HepG2 (cell line): ENCODE measurements around the gene CRNKL1. TPM values are rescaled to one million over a fixed set of nuclear protein-coding genes. Genes with fewer than 3 reads are reported as not detected.

ENCODE experiments used
- AHR ChIP-seq: IDR thresholded peaks from 2 replicates; pipeline ENCODE4 v1.6.1; 2018; ENCODE audit warnings: missing genetic modification reagents, missing compliant biosample characterization
- BORCS8-MEF2B ChIP-seq: sonication (generic); formaldehyde crosslinking; IDR thresholded peaks from 2 replicates; pipeline ENCODE4 v1.8.0; 2022; ENCODE audit warnings: mild to moderate bottlenecking, missing genetic modification reagents
- CHCHD3 ChIP-seq: sonication (generic); formaldehyde crosslinking; IDR thresholded peaks from 2 replicates; pipeline ENCODE4 v1.8.0; 2022; ENCODE audit warnings: mild to moderate bottlenecking, missing genetic modification reagents, moderate library complexity
- ELF3 ChIP-seq: IDR thresholded peaks from 2 replicates; pipeline ENCODE4 v1.6.1; 2016; ENCODE audit warnings: missing genetic modification reagents, missing compliant biosample characterization
- GTF3A ChIP-seq: sonication (generic); formaldehyde crosslinking; conservative IDR thresholded peaks from 2 replicates; pipeline ENCODE4 v1.4.0; 2020; ENCODE audit warnings: mild to moderate bottlenecking, missing genetic modification reagents
- ISX ChIP-seq: sonication (generic); formaldehyde crosslinking; conservative IDR thresholded peaks from 2 replicates; pipeline ENCODE4 v1.5.0; 2020; ENCODE audit warnings: missing genetic modification reagents
- PTBP1 ChIP-seq: fragments of 200-400 bp; formaldehyde crosslinking; IDR thresholded peaks from 2 replicates; pipeline ENCODE4 v1.6.1; 2018; ENCODE audit warnings: low read length, low read depth; ENCODE audit not compliant: poor library complexity, severe bottlenecking
- SRF ChIP-seq: IDR thresholded peaks from 2 replicates; pipeline ENCODE4 v1.6.1; 2011; ENCODE audit warnings: mild to moderate bottlenecking, low read depth, low read length, moderate library complexity
- TCF7L2 ChIP-seq: IDR thresholded peaks from 2 replicates; pipeline ENCODE4 v1.6.1; 2011; ENCODE audit warnings: mild to moderate bottlenecking, low read depth, low read length, moderate library complexity
- ZBTB7A ChIP-seq: sonication (generic); formaldehyde crosslinking; IDR thresholded peaks from 2 replicates; pipeline ENCODE4 v1.8.0; 2022; ENCODE audit warnings: mild to moderate bottlenecking, missing genetic modification reagents
- ZFYVE20 ChIP-seq: sonication (generic); formaldehyde crosslinking; IDR thresholded peaks from 2 replicates; pipeline ENCODE4 v1.8.0; 2023; ENCODE audit warnings: low read depth, mild to moderate bottlenecking, moderate library complexity, missing genetic modification reagents, borderline replicate concordance
- ZNF329 ChIP-seq: sonication (generic); formaldehyde crosslinking; IDR thresholded peaks from 2 replicates; pipeline ENCODE4 v1.9.0; 2021; ENCODE audit warnings: low read depth, mild to moderate bottlenecking, missing genetic modification reagents
- ZNF33B ChIP-seq: sonication (generic); formaldehyde crosslinking; IDR thresholded peaks from 2 replicates; pipeline ENCODE4 v1.5.1; 2020; ENCODE audit warnings: mild to moderate bottlenecking, missing genetic modification reagents
- ZNF431 ChIP-seq: sonication (generic); formaldehyde crosslinking; IDR thresholded peaks from 2 replicates; pipeline ENCODE4 v1.9.0; 2022; ENCODE audit warnings: missing genetic modification reagents, low read depth, mild to moderate bottlenecking, borderline replicate concordance
- ZNF460 ChIP-seq: sonication (generic); formaldehyde crosslinking; IDR thresholded peaks from 2 replicates; pipeline ENCODE4 v1.5.1; 2020; ENCODE audit warnings: missing genetic modification reagents, mild to moderate bottlenecking, borderline replicate concordance
- polyA plus RNA-seq, 8 experiments: library from polyadenylated mRNA; depleted of rRNA in 3 of 8; stranded (reverse) in 7 of 8; unstranded in 1 of 8; fragments of >200 nt; fragmentation: Illumina TruSeq in 4 of 8; extraction: Trizol in 4 of 8; gene quantifications; 2 replicates each; pipeline versions ENCODE4 v1.2.1 to v1.2.3, GENCODE V29; 2011 to 2016; ENCODE audit warnings: low read depth in 4 of 8, missing spikeins in 1 of 8, mixed read lengths in 1 of 8; ENCODE audit not compliant: insufficient read depth in 1 of 8
- total RNA-seq, 5 experiments: library from RNA; depleted of rRNA; stranded (reverse); fragments of >200 nt; fragmentation: Illumina TruSeq; extraction: Trizol; gene quantifications; 2 replicates each; pipeline ENCODE4 v1.2.3, GENCODE V29; 2016; ENCODE audit warnings: low read depth in 1 of 5
- TF ChIP-seq, protein P1 (sequence below): sonication (generic); formaldehyde crosslinking; IDR thresholded peaks from 2 replicates; pipeline ENCODE4 v1.5.0; 2020; ENCODE audit warnings: missing genetic modification reagents
- TF ChIP-seq, protein P2 (sequence below): IDR thresholded peaks from 2 replicates; pipeline ENCODE4 v1.6.1; 2016; ENCODE audit warnings: low read depth, control low read depth
- TF ChIP-seq, protein P3 (sequence below): IDR thresholded peaks from 2 replicates; pipeline ENCODE4 v1.6.1; 2018; ENCODE audit warnings: missing genetic modification reagents, mild to moderate bottlenecking, missing compliant biosample characterization
- TF ChIP-seq, protein P4 (sequence below): sonication (generic); formaldehyde crosslinking; IDR thresholded peaks from 2 replicates; pipeline ENCODE4 v1.4.0; 2020; ENCODE audit warnings: mild to moderate bottlenecking, missing genetic modification reagents
- TF ChIP-seq, protein P5 (sequence below): sonication (generic); formaldehyde crosslinking; IDR thresholded peaks from 2 replicates; pipeline ENCODE4 v1.8.1; 2023; ENCODE audit warnings: mild to moderate bottlenecking, missing genetic modification reagents, borderline replicate concordance
- TF ChIP-seq, protein P6 (sequence below): sonication (generic); formaldehyde crosslinking; IDR thresholded peaks from 2 replicates; pipeline ENCODE4 v1.5.0; 2020; ENCODE audit warnings: mild to moderate bottlenecking, missing genetic modification reagents, borderline replicate concordance

The CRNKL1 gene
- total and polyA plus RNA-seq, 2 of the 13 experiments (the other 11 are each of a cell fraction or from before 2014, with no cell fraction given), result 12.3 to 64.5 TPM

DNA sequence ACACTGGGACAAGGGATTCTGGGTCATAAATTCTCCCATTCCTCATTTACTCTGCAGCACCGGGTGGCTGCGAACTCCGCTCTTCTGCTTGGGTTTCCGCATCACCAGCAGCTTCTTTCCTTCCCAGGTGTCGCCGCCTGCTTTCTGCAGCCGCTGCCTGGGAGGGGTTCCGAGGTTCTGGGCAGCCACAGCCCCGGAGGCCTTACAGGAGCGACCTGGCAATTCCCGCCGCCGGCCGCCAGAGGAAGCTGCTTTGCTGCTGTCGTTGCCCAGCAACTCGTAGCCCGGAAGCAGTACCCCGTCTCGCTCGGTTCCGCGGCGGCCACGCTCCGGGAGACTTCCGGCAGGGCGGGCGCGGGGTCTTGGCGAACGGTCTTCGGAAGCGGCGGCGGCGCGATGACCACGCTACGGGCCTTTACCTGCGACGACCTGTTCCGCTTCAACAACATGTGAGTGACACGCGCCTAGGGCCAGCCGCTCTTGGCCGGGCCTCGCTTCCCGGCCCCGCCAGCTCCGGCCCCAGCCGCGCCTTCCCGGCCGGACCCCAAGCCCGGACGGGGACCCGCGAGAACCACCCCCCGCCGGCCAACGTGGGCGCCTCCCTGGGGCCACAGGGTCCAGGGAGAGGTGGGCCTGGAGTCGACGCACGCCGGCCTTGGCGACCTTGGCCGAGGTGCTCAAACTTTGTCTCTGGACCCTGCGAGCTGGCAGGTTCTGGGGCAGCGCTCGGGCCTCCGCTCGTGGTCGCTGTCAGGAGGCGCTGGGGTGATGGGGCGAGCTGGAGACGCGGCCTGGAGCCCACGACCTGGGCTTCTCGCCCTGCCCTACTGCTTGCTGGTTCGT is 35.0 kb downstream of the CRNKL1 start, which contains the start of gene NAA20 (continued):
- TF ChIP-seq TCF7L2 (no peak), ZFYVE20 (CRISPR knock-in tag) (peak; percentile 84; the same call in 1 of the 2 replicates), ZBTB7A (CRISPR knock-in tag) (peak; percentile 89), ELF3 (CRISPR knock-in tag) (peak; percentile 90), AHR (CRISPR knock-in tag) (peak; percentile 88), ZNF329 (CRISPR knock-in tag) (peak; percentile 88), CHCHD3 (CRISPR knock-in tag) (peak; percentile 66; the same call in 1 of the 2 replicates), ZNF431 (no peak; the same call in 1 of the 2 replicates), GTF3A (no peak), PTBP1 (no peak), BORCS8-MEF2B (CRISPR knock-in tag) (peak; percentile 95), ISX (CRISPR knock-in tag) (peak; percentile 76), SRF (peak; percentile 71), ZNF460 (CRISPR knock-in tag) (peak; percentile 52; the same call in 1 of the 2 replicates), ZNF33B (CRISPR knock-in tag) (peak; percentile 77; the same call in 1 of the 2 replicates)
- TF ChIP-seq, protein P1, sequence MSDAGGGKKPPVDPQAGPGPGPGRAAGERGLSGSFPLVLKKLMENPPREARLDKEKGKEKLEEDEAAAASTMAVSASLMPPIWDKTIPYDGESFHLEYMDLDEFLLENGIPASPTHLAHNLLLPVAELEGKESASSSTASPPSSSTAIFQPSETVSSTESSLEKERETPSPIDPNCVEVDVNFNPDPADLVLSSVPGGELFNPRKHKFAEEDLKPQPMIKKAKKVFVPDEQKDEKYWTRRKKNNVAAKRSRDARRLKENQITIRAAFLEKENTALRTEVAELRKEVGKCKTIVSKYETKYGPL (CRISPR knock-in tag), result no peak
- TF ChIP-seq, protein P2, sequence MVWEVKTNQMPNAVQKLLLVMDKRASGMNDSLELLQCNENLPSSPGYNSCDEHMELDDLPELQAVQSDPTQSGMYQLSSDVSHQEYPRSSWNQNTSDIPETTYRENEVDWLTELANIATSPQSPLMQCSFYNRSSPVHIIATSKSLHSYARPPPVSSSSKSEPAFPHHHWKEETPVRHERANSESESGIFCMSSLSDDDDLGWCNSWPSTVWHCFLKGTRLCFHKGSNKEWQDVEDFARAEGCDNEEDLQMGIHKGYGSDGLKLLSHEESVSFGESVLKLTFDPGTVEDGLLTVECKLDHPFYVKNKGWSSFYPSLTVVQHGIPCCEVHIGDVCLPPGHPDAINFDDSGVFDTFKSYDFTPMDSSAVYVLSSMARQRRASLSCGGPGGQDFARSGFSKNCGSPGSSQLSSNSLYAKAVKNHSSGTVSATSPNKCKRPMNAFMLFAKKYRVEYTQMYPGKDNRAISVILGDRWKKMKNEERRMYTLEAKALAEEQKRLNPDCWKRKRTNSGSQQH (CRISPR knock-in tag), result peak; percentile 87
- TF ChIP-seq, protein P3, sequence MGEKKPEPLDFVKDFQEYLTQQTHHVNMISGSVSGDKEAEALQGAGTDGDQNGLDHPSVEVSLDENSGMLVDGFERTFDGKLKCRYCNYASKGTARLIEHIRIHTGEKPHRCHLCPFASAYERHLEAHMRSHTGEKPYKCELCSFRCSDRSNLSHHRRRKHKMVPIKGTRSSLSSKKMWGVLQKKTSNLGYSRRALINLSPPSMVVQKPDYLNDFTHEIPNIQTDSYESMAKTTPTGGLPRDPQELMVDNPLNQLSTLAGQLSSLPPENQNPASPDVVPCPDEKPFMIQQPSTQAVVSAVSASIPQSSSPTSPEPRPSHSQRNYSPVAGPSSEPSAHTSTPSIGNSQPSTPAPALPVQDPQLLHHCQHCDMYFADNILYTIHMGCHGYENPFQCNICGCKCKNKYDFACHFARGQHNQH, result peak; percentile 95
- TF ChIP-seq, protein P4, sequence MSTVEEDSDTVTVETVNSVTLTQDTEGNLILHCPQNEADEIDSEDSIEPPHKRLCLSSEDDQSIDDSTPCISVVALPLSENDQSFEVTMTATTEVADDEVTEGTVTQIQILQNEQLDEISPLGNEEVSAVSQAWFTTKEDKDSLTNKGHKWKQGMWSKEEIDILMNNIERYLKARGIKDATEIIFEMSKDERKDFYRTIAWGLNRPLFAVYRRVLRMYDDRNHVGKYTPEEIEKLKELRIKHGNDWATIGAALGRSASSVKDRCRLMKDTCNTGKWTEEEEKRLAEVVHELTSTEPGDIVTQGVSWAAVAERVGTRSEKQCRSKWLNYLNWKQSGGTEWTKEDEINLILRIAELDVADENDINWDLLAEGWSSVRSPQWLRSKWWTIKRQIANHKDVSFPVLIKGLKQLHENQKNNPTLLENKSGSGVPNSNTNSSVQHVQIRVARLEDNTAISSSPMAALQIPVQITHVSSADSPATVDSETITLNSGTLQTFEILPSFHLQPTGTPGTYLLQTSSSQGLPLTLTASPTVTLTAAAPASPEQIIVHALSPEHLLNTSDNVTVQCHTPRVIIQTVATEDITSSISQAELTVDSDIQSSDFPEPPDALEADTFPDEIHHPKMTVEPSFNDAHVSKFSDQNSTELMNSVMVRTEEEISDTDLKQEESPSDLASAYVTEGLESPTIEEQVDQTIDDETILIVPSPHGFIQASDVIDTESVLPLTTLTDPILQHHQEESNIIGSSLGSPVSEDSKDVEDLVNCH, result no peak; the same call in 1 of the 2 replicates
- TF ChIP-seq, protein P5, sequence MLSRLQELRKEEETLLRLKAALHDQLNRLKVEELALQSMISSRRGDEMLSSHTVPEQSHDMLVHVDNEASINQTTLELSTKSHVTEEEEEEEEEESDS (CRISPR knock-in tag), result peak; percentile 63
- TF ChIP-seq, protein P6, sequence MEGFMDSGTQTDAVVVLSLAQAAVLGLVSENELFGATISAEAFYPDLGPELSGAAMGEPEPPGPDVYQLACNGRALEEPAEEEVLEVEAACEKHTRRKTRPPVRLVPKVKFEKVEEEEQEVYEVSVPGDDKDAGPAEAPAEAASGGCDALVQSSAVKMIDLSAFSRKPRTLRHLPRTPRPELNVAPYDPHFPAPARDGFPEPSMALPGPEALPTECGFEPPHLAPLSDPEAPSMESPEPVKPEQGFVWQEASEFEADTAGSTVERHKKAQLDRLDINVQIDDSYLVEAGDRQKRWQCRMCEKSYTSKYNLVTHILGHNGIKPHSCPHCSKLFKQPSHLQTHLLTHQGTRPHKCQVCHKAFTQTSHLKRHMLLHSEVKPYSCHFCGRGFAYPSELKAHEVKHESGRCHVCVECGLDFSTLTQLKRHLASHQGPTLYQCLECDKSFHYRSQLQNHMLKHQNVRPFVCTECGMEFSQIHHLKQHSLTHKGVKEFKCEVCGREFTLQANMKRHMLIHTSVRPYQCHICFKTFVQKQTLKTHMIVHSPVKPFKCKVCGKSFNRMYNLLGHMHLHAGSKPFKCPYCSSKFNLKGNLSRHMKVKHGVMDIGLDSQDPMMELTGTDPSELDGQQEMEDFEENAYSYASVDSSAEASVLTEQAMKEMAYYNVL (CRISPR knock-in tag), result peak; percentile 74; the same call in 1 of the 2 replicates
